GM12875 (cell line): Measurements from ENCODE around the gene PDLIM1.

Experiments
- H3K4me3 ChIP-seq: one replicate; pipeline ENCODE4 v1.5.1; 2011; ENCODE audit warnings: low read depth, low read length, control low read depth
- TF ChIP-seq, protein P1 (sequence below): IDR thresholded peaks from 2 replicates; pipeline ENCODE4 v1.5.1; 2011; ENCODE audit warnings: low read depth, mild to moderate bottlenecking, control low read depth, inconsistent platforms, low read length, moderate library complexity, borderline replicate concordance; ENCODE audit not compliant: insufficient read depth

The PDLIM1 gene

GRCh38 chr10:95249467-95249866 lies 41.3 kb downstream of the PDLIM1 start:
- no peak overlapping the region for H3K4me3 ChIP-seq
- TF ChIP-seq, protein P1, sequence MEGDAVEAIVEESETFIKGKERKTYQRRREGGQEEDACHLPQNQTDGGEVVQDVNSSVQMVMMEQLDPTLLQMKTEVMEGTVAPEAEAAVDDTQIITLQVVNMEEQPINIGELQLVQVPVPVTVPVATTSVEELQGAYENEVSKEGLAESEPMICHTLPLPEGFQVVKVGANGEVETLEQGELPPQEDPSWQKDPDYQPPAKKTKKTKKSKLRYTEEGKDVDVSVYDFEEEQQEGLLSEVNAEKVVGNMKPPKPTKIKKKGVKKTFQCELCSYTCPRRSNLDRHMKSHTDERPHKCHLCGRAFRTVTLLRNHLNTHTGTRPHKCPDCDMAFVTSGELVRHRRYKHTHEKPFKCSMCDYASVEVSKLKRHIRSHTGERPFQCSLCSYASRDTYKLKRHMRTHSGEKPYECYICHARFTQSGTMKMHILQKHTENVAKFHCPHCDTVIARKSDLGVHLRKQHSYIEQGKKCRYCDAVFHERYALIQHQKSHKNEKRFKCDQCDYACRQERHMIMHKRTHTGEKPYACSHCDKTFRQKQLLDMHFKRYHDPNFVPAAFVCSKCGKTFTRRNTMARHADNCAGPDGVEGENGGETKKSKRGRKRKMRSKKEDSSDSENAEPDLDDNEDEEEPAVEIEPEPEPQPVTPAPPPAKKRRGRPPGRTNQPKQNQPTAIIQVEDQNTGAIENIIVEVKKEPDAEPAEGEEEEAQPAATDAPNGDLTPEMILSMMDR = no peak

DNA sequence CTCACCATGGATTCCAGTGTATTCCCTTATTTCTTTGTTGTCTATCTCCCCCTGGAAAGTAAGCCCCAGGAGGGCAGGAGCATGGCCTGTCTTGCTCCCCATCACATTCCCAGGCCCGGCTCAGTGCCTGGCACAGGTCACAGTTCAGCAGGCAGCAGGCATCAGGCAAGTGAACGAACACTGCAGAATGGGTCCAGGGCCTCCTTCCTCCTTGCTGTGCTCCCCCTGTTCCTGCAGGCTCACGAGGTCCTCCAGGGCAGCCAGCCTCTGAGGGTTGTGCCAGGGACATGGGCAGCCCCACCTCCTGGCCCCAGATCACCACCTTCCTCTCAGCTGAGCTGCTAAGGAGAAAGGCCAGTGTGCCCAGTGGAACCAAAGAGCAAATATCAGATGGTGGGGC lies 41.8 kb downstream of the PDLIM1 start:
- TF ChIP-seq, protein P1 = no peak
- no peak overlapping the region for H3K4me3 ChIP-seq

- TF ChIP-seq, protein P1 = no peak
Measured at GRCh38 chr10:95247881-95248583, 42.8 kb downstream of the PDLIM1 start.

DNA sequence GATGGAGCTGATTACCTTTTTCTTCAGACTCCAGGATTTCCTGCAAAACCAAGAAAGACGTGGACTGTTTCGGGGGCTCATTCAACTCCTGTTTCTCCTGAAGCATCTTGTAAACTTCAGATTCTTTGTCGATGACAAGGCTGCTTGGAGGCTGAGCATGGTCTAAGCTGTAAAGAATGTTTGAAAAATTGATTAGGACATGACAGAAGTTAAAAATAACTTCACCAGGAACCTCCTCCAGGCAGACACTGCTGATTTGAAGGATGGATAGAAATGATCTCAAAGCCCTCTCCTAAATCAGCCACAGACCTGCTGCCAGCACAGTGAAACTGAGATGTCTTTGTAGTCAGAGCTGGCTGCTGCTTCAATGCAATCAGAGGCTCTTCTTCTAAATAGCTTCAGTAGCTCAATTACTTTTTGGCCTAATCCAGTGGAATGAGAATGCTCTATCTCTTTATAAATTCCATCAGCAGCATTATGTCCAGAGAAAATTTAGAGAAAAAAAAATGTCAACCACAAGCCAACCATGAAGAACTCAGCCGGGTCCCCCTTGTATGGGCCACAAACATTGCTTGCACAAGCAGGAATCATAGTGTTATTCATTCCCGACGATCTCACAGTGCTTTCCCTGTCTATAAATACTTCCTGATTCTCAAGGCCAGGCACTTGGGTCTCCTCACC lies 43.5 kb downstream of the PDLIM1 start:
- no peak overlapping the region for H3K4me3 ChIP-seq
- TF ChIP-seq, protein P1 = no peak

More at GRCh38 chr10:95247881-95248583, 42.8 kb downstream of the PDLIM1 start:
- no peak overlapping the region for H3K4me3 ChIP-seq

- TF ChIP-seq, protein P1 = peak; percentile 79
- no peak overlapping the region for H3K4me3 ChIP-seq
Measured at GRCh38 chr10:95246582-95247051, 44.2 kb downstream of the PDLIM1 start.

- TF ChIP-seq, protein P1 = no peak
Measured at GRCh38 chr10:95245425-95246055, 45.3 kb downstream of the PDLIM1 start.

More at GRCh38 chr10:95245425-95246055, 45.3 kb downstream of the PDLIM1 start:
- H3K4me3 ChIP-seq = no peak overlapping the region
